Type B pancreatic cell (in vitro differentiated cells): Measurements from ENCODE around the gene BBC3. TPM values are rescaled to one million over a fixed set of nuclear protein-coding genes. Genes with fewer than 3 reads are reported as not detected.

Source experiments
- DNase-seq: peaks from one replicate; pipeline ENCODE4 v3.0.0; 2021; ENCODE audit warnings: mixed read lengths; ENCODE audit not compliant: unreplicated experiment; ENCODE audit errors: extremely low spot score
- H3K27ac Mint-ChIP-seq: 2 replicates; pipeline ENCODE4 v1.8.0; 2021; ENCODE audit warnings: mild to moderate bottlenecking, mixed read lengths
- H3K27me3 Mint-ChIP-seq: 2 replicates; pipeline ENCODE4 v1.8.0; 2021; ENCODE audit warnings: mixed read lengths
- H3K36me3 Mint-ChIP-seq: 2 replicates; pipeline ENCODE4 v1.8.0; 2021; ENCODE audit warnings: mixed read lengths
- H3K4me1 Mint-ChIP-seq: one replicate; pipeline ENCODE4 v1.8.0; 2021; ENCODE audit warnings: mixed read lengths; ENCODE audit not compliant: unreplicated experiment
- H3K4me3 Mint-ChIP-seq: 2 replicates; pipeline ENCODE4 v1.8.0; 2021; ENCODE audit warnings: mild to moderate bottlenecking, mixed read lengths
- H3K9me3 Mint-ChIP-seq: 2 replicates; pipeline ENCODE4 v1.8.0; 2021; ENCODE audit warnings: mixed read lengths
- total RNA-seq: library from RNA; stranded (reverse); gene quantifications from 2 replicates; pipeline ENCODE4 v1.2.1, GENCODE V29; 2021; ENCODE audit warnings: low replicate concordance
- TF ChIP-seq, protein P1 (sequence below): fragments of 200-600 bp; sonication (generic); conservative IDR thresholded peaks from 2 replicates; pipeline ENCODE4 v1.5.0; 2021; ENCODE audit warnings: antibody characterized with exemption, mild to moderate bottlenecking

The BBC3 gene
- total RNA-seq, 1 donor from 2014 or later = 14.8 TPM

DNA sequence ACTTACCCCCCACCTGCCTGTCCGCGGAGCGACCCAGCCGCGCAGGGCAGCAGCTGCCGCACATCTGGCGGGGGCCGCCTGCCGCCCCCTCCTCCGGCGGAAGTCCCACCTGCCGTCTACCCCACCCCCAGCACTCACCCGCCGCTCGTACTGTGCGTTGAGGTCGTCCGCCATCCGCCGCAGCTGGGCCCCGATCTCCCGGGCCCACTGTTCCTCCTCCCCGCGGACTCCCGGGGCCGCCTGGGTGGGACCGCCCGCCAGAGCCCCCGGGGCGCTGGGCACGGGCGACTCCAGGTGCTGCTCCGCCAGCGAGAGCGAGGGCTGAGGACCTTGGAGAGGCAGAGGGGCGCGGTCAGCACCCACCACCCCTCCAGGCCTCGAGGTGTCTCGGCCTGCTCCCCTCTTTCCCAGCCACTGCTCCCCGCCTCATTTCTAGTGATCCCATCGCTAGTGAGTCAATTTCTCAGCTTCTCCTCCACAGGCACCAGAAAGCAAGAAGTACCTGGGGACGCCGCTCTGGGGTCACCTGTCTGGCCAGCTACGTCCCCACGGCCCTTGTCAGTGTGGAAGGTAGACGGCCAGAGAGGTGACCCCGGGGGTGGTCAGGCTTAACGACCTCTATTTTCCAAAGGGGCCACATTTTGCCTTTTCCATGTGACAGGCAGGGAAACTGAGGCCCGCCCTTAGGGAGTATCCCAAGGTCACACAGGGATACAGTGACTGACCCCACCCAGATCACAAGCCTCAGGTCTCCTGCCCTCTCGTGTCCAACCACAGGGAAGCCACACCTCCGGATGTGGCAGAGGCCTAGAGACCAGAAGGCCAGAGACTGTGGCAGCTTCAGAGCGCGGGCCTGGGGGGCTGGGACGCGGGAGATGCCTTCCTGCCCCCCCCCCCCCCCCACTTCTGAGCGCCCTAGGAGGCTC is 4.3 kb downstream of the BBC3 start:
- Mint-ChIP-seq H3K4me3 (peak overlapping the region; percentile 85), H3K36me3 (peaks cover 5% of the 10 kb centered on the region), H3K27me3 (no peaks in the 10 kb centered on the region), H3K9me3 (no peaks in the 10 kb centered on the region), H3K27ac (peak overlapping the region; percentile 91), H3K4me1 (peaks cover 16% of the 10 kb centered on the region)
- DNase-seq = peak; percentile 71
- TF ChIP-seq, protein P1, sequence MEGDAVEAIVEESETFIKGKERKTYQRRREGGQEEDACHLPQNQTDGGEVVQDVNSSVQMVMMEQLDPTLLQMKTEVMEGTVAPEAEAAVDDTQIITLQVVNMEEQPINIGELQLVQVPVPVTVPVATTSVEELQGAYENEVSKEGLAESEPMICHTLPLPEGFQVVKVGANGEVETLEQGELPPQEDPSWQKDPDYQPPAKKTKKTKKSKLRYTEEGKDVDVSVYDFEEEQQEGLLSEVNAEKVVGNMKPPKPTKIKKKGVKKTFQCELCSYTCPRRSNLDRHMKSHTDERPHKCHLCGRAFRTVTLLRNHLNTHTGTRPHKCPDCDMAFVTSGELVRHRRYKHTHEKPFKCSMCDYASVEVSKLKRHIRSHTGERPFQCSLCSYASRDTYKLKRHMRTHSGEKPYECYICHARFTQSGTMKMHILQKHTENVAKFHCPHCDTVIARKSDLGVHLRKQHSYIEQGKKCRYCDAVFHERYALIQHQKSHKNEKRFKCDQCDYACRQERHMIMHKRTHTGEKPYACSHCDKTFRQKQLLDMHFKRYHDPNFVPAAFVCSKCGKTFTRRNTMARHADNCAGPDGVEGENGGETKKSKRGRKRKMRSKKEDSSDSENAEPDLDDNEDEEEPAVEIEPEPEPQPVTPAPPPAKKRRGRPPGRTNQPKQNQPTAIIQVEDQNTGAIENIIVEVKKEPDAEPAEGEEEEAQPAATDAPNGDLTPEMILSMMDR = no peak

DNA sequence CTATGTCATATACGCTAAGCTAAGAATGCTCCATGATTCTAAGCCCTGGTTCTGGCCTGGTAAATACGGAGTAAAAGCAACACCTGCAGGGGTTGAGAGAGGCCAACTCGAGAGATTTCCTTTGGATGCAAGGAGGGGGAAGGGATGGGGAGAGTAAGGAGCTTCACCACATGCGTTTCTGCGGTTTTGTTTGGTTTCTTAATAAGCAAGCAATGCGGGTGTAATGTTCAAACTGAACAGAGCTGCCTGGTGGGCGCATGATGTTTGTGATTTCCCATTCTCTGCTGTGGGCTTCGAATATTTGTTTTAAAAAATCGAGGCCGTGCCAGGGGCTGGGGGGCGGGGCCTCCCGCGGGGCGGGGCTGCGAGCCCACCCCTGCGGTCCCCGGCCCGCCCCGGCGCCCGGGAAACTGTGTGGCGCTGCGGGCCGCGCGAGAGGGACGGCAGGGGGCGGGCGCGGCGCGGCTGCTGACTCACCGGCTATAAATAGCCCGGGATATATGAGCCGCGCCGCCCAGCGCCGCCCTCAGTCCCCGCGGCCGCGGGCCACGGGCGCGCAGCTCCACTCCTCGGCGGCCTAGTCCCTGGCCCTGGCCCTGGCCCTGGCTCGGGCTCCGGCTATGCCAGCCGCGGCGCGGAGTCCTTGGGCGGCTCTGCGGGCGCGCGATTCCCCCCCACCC is 5.1 kb downstream of the BBC3 start:
- TF ChIP-seq, protein P1 = peak; percentile 63
- Mint-ChIP-seq H3K9me3 (no peaks in the 10 kb centered on the region), H3K4me1 (peaks cover 11% of the 10 kb centered on the region), H3K27me3 (no peaks in the 10 kb centered on the region), H3K4me3 (peak overlapping the region; percentile 76), H3K36me3 (peaks cover 5% of the 10 kb centered on the region), H3K27ac (peak overlapping the region; percentile 83)
- DNase-seq = peak; percentile 92

DNA sequence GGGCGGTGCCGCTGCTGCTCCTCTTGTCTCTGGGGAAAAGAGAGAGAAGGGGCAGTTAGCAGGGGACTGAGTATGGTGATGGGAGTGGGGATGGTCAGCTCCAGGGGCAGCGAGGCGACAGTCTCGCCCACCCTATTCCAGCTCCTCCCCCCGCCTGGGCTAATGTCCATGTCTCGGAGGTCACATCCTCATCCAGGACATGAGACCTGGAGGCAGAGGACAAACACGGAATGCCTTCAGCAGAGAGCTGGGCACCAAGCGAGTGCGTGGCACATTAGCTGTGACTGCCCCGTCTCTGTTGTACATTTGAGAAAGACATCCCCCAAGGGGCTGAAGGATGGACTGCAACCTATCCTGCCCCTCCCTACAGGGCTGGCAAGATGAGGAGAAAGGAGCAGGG is 9.1 kb downstream of the BBC3 start:
- no peak for DNase-seq
- H3K9me3 Mint-ChIP-seq = no peaks in the 10 kb centered on the region
- H3K4me1 Mint-ChIP-seq = peaks cover 11% of the 10 kb centered on the region
- H3K27ac Mint-ChIP-seq = no peak overlapping the region
- TF ChIP-seq, protein P1 = no peak
- peaks cover 5% of the 10 kb centered on the region for H3K36me3 Mint-ChIP-seq
- H3K4me3 Mint-ChIP-seq = no peak overlapping the region
- H3K27me3 Mint-ChIP-seq = no peaks in the 10 kb centered on the region

DNA sequence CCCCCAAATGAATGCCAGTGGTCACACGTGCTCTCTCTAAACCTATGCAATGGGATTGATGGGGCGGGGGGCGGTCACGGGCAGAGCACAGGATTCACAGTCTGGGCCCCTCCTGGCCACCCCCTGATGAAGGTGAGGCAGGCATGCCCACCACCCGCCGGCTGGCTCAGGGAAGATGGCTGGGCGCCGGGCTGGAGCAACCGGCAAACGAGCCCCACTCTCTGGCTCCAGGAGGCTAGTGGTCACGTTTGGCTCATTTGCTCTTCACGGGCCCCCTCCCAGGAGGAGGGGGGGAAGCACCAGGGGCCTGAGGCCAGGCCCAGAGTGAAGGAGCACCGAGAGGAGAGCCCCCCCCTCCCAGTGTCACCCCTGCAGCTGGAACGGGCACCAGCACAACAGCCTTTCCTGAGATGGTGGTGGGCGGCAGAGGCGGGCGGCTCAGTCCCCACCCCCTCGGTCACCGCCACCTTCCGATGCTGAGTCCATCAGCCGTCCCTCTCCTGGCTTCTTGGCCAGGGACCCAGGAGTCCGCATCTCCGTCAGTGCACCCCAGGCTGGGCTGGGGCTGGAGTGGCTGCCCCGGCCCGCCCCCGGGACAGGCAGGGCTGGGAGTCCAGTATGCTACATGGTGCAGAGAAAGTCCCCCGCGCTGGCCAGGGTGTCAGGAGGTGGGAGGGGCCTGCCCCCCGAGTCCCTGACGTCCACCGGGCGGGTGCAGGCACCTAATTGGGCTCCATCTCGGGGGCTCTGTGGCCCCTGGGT is 9.7 kb downstream of the BBC3 start:
- no peaks in the 10 kb centered on the region for H3K9me3 Mint-ChIP-seq
- peaks cover 11% of the 10 kb centered on the region for H3K4me1 Mint-ChIP-seq
- H3K36me3 Mint-ChIP-seq = peaks cover 5% of the 10 kb centered on the region

DNA sequence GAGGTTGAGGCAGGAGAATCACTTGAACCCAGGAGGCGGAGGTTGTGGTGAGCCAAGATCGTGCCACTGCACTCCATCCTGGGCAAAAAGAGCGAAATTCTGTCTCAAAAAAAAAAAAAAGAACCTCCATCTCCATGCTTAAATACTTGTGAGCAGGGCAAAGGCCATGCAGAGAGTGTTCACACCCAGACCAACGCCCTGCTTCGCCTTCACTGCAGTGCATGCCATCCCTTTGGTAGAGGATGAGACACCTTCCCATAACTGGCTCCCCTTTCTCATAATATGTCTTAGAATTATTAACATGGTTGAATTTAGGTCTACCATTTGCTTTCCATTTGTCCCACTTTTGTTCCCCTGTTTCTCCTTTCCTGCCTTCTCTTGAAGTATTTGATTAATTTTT is 15.4 kb downstream of the BBC3 start:
- Mint-ChIP-seq H3K9me3 (no peaks in the 10 kb centered on the region), H3K4me3 (no peak overlapping the region), H3K27ac (no peak overlapping the region), H3K27me3 (no peaks in the 10 kb centered on the region), H3K4me1 (peaks cover 8% of the 10 kb centered on the region), H3K36me3 (peaks cover 7% of the 10 kb centered on the region)
- DNase-seq = no peak
- TF ChIP-seq, protein P1 = no peak

More for the DNA sequence above, 9.7 kb downstream of the BBC3 start:
- TF ChIP-seq, protein P1 = no peak
- no peak for DNase-seq
- H3K27ac Mint-ChIP-seq = no peak overlapping the region
- no peaks in the 10 kb centered on the region for H3K27me3 Mint-ChIP-seq
- no peak overlapping the region for H3K4me3 Mint-ChIP-seq
